GM21423 (cell line): Measurements from ENCODE around the gene ADGRG1.

Experiments used
- ATAC-seq: cut with Tn5 transposase; IDR thresholded peaks from one replicate; pipeline ENCODE4 v1.9.1; 2021; ENCODE audit warnings: mild to moderate bottlenecking, moderate library complexity; ENCODE audit not compliant: unreplicated experiment

ADGRG1 gene

DNA sequence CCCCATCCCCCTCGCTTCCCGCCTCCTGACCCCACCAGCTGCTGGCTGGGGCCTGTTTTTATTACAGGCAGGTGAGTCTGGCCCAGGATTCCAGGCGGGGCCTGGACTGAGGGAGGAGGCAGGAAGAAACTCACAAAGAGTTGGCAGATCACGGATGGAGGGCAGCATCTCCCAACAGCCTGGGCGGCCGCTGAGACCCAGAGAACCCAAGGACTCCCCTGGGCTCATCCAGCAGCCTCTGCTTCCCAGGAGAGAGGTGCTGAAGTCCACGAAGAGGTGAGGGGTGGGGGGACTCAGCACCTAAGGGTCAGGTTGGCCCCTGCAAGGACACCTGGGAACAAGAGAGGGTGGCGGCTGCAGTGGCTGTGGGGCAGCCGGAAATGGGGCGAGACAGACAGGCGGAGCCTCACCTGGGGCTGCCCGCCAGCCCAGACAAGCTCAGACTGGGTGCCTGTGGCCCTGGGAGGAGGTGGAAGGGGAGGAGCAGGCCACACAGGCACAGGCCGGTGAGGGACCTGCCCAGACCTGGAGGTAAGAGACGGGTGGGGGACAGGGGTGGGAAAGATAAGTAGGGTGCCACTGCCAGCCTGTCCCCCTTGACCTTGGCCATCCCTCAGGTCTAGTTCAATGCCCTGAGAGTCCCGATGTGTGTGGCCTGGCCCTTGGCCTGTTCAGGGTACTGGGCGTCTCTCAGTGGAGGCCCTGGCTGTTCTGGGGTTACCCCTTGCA is 8.7 kb upstream of the ADGRG1 start:
- ATAC-seq, result no peak

GRCh38 chr16:57620335-57621231 is 7.8 kb upstream of the ADGRG1 start:
- ATAC-seq, result no peak

DNA sequence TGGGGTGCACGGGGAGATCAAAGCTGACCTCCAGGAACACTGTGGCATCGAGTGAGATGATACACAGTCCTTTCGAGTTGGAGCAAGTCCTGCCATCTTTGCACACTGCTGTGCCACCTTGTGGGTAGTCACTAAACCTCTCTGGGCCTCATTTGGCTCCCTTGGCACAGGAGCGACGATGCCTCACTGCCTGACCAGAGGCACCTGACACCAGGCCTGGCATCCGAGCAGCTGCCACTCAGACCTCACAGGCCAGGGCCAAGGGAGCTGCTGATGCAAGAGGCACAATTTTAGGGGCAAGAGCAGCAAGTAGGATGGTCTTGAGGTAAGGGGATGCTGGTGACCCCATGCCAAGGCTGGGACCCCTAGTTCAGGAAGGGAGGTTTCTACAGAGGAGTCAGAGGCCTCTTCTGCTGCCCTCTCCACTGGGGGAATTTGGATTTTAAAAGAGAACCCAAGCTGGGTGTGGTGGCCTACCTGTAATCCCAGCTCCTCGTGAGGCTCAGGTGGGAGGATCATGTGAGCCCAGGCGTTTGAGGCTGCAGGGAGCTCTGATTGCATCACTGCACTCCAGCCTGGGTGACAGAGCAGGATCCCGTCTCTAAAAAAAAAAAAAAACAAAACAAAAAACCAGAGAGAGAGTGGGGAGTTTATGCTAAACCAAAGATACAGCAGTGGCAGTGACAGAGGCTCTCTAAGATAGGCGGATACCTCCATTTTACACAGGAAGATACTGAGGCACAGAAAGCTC is 6.7 kb upstream of the ADGRG1 start:
- ATAC-seq, result no peak

DNA sequence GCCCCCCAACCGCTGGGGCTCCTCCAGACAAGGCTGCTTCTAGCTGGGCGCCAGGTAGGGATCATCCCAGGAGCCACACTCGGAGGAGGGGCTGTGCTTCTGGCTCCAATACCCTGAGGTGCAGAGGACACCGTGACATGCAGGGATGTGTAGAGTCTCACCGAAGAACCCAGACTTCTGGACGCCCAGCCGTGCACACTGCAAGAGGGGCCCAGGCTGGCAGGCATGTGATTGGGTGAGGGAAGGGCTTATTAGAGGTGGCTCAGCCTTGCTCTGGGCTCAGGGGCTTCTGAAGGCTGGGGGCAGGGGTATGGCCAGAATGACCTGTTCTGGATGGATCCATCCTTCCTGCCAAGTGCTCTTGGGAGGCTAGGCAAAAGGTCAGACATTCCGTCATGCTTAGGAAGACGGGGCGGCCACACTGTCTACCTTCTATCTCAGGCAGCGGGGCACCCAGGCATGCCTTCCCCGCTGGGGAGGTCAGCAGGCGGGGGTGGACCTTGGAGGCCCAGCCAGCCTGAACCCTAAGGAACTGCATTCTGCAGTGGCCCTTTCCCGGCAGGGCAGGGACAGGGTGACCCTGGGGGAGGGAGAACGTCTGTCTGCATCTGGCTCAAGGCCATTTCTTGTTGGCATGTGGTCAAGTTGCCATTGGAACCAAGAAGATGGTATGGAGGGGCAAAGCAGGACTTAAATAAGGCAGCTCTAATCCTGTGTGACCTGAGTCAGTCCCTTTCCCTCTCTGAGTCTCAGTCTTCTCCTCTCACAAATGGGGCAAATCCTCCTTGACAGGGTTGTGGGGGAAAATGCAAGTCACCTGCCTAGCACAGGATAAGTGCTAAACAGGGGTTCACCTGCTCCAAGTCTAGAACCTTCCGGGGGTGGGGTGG is 5.8 kb upstream of the ADGRG1 start:
- no peak for ATAC-seq

DNA sequence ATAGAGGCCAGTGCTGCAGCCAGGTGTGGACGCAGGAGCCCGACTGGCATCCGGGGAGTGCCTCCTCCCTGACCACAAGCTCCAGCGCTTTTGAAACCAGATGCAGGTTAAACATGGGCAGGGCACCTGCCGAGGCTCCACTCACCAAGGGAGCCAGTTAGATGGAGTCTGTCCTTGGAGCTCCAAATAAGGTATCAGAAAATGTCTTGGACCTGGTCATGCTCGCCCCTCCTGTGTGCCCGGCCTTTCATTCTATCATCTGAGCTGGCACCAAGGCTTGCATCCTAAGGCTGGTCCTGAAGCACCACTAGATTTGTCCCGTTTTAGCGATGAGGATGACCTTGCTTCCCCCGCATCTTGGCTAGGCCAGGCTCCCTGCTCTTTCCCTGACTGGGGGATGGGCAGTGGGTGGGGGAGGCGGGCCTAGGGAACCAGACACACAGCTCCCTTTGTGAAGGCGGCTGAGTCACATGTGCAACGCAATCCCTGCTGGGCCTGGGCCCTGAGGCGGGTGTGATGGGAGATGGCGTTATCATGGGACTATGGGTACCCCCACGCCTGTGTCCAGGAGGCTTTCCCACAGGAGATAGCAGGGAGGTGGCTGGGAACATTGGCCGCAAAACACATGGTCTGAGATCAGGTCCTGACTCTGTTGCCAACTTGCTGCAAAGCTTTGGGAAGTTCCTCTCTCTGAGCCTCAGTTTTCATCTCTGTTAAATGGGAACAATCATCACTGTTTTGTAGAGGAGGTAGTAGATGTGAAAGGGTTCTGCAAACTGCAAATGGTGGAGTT is 5.0 kb upstream of the ADGRG1 start:
- no peak for ATAC-seq

GRCh38 chr16:57624044-57624688 is 4.3 kb upstream of the ADGRG1 start:
- ATAC-seq, result no peak

DNA sequence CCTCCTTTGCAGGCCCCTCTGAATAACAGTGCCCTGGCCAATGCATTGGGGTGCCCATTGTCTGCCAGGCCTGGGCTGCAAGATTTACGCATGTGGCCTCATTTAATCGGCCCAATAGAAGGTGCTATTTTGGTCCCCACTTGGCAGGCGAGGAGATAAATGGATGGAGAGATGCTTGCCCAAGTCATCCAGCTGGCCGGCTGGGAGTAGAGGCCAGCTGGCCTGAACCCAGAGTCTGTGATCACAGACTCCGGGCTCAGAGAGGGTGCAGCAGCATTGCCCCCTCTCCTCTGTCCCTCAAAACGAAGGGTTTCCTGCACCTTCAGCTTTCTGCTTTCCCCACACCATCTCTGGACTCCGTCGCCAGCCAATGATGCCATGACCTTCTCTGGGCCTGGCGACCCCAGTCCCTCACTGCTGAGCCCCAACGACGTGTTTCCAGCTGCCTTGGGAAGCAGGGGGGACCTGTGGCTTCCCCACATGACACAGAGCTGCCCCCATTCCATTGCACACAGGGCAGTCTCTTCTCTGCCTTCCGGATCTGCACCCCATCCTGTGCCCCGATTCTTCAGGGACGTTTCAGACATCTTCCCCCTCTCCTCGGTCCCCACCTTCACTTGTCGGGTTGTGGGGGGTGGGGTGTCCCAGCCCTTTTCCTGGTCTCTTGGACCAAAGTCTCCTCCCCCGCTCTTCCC is 3.5 kb upstream of the ADGRG1 start:
- no peak for ATAC-seq

GRCh38 chr16:57626420-57627170 is 1.8 kb upstream of the ADGRG1 start:
- ATAC-seq, result no peak

- ATAC-seq, result no peak
These were observed 1.1 kb upstream of the ADGRG1 start for GRCh38 chr16:57627184-57627871.

DNA sequence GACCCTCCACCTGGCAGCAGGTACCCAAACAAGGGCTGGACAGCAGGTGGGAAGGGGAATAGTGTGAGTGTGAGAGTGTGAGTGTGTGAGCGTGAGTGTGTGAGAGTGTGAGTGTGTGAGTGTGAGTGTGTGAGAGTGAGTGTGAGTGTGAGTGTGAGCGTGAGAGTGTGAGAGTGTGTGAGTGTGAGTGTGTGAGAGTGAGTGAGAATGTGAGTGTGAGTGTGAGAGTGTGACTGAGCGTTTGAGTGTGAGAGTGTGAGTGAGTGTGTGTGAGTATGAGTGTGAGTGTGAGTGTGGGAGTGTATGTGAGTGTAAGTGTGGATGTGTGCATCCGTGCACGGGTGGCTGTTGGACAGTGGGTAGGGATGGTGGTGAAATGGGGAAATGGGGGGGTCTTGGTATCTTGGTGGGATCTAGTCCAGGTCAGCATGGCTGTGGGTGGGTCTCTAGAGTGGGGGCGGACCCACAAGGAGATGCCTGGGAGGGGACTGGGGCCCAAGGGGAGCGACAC is 408 bp downstream of the ADGRG1 start:
- ATAC-seq, result no peak

DNA sequence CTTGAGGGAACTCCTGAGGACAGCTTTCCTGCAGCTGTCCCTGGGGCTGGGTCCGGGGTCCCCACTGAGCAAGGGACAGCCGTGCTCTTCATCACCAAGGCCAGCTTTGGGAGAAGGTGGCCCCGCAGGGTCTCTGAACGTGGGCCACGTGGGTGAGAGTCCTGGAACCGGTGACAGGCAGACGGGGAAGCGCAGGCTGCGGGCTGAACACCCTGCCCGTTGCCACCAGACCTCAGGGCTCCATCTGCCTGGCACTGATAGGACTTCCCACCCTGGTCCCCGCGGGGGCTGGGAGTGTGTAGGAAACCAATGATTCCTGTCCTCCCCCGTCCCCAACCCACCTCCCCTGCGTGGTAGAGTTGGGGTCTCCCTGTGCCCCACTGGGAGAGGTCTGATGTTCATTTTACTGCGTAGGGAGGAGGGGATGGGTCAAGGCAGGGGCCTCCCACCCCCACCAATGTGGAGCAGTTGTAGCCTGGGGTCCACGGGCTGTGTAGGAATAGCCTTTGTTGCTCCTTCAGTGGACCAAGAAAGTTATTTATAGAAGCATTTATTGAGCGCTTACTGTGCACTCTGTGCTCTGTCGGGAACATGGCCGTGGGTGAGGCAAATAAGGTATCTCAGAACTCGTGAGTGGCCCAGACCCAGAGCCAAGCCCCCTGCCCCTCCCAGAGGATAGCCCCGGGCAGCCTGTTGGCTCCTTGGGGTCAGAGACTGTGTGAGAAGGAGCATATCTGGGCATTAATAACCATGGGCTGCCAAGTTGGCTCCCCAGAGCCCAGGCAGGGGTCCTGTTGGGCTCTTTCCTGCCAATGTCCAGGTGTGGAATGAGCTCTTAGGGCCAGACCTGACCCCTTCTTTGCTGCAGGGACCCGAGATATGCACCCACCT is 1.3 kb downstream of the ADGRG1 start:
- no peak for ATAC-seq

DNA sequence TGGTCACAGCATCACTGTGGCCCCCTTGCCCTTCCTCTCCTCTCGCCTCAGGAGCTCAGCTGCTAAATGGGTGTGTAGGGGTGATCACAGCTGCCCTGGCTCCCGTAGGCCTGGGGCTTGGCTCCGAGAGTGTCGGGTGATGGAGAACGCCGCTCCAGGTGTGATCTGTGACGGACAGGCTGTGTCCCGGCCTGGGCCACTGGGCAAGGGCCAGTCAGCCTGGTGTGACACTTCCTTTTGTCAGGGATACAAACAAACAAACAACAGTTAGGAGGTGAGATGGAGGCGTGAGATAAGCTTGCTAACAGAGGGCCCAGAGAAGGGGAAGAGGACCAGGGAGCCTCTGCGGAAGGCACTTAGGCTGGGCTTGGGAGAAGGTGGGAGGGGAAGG is 2.0 kb downstream of the ADGRG1 start:
- no peak for ATAC-seq

DNA sequence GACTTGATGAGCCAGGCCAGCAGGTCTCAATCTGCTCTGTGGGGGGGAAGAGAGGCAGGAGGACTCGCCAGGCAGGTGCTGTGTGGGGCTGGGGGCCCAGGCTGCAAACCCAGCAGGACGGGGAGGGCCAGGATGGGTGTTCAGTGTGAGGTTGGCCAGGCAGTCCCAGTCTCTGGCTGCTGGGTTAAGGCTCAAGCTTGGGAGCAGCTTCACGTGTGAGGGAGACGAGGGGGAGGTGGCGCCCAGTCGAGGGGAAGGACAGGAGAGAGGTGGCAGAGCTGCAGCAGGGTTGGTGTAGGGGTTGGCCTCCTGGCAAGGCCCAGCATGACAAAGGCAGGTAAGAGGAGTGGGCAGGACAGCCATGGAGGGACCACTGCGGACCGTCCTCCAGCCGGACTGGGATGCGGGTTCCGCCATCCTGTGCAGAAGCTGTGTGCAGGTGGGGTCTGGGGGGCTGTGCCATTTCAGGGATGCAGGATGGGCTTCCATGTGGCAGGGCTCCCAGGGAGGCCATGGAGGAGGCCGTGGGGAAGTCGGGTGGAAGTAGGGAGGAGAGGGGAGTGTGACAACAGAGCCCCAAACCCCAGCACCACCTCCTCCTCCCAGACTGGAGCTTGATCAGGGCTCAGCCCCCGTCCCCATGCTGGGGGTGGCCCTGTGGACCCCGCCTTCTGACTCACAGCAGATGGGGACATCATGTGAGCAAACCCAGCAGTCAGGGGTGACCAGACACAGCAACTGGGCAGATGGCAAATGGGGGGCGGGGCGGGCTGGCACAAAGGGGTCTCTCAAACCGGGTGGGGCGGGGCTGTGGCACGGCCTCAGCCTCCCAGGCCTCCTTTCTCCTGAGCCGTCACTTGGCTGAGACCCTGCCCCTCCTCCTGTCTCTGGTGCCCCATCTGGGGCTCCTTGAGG is 2.8 kb downstream of the ADGRG1 start:
- ATAC-seq, result no peak

- ATAC-seq, result no peak
These were observed 4.1 kb downstream of the ADGRG1 start for GRCh38 chr16:57632568-57632967.
